Activated CD4-positive, alpha-beta memory T cell treated with anti-CD3 and anti-CD28 coated beads for 36 hours (primary cell): ENCODE measurements around the gene RPS8. TPM values are rescaled to one million over a fixed set of nuclear protein-coding genes. Genes with fewer than 3 reads are reported as not detected.

Experiments
- CTCF ChIA-PET: fragments of 350-600 bp; sonication (Branson Sonifier 250); formaldehyde crosslinking; loops from one replicate; lab custom pipeline; 2021; ENCODE audit warnings: antibody characterized with exemption, inconsistent platforms; lab: Charles Lee
- POLR2A ChIA-PET: fragments of 350-600 bp; sonication (Branson Sonifier 250); formaldehyde crosslinking; loops from one replicate; lab custom pipeline; 2021; ENCODE audit warnings: antibody characterized with exemption; lab: Charles Lee
- DNase-seq: peaks from one replicate; pipeline ENCODE4 v3.0.0-alpha.2; 2020
- H3K27ac Mint-ChIP-seq: one replicate; pipeline ENCODE4 v1.8.0; 2021; ENCODE audit warnings: mixed read lengths
- H3K27me3 Mint-ChIP-seq: one replicate; pipeline ENCODE4 v1.8.0; 2021; ENCODE audit warnings: mixed read lengths
- H3K36me3 Mint-ChIP-seq: one replicate; pipeline ENCODE4 v1.8.0; 2021; ENCODE audit warnings: mixed read lengths
- H3K4me1 Mint-ChIP-seq: one replicate; pipeline ENCODE4 v1.8.0; 2021; ENCODE audit warnings: low read depth, mixed read lengths
- H3K4me3 Mint-ChIP-seq: one replicate; pipeline ENCODE4 v1.8.0; 2021; ENCODE audit warnings: mild to moderate bottlenecking, mixed read lengths
- H3K9me3 Mint-ChIP-seq: one replicate; pipeline ENCODE4 v1.8.0; 2021; ENCODE audit warnings: mixed read lengths
- intact Hi-C: fragments of 100-400 bp; cut with micrococcal nuclease; formaldehyde crosslinking; loops from one replicate; pipeline ENCODE4 v1.15.1; 2023
- total RNA-seq, 2 experiments: library from RNA; stranded (reverse); gene quantifications; one replicate each; pipeline ENCODE4 v1.2.3, GENCODE V29; 2021

Gene RPS8
- total RNA-seq, 2 experiments from 2014 or later = 2,983 to 3,047 TPM

- H3K36me3 Mint-ChIP-seq = peaks cover 65% of the 10 kb centered on the region
- ChIA-PET CTCF (interaction anchor here (1.8 to 2.0 kb wide), 2 partner anchors 19 to 48 kb away, joined by 4 to 6 read pairs; partner anchors contain the start of gene PLK3), POLR2A (interaction anchor here (0.9 to 1.4 kb wide), 4 partner anchors 9 to 59 kb away, joined by 3 to 7 read pairs (median 5); partner anchors contain the start of gene BTBD19)
- H3K9me3 Mint-ChIP-seq = no peaks in the 10 kb centered on the region
- H3K27ac Mint-ChIP-seq = no peak overlapping the region
- H3K4me3 Mint-ChIP-seq = no peak overlapping the region
- intact Hi-C loops = no loop called here
- H3K27me3 Mint-ChIP-seq = no peaks in the 10 kb centered on the region
- DNase-seq = no peak
- H3K4me1 Mint-ChIP-seq = peaks cover 51% of the 10 kb centered on the region
Observed at GRCh38 chr1:44780583-44781121, 5.3 kb downstream of the RPS8 start.

- intact Hi-C loops = loop anchor here (1.0 to 2.0 kb wide), 2 partner anchors 8 to 53 kb away; partner anchors contain the start of genes RNU5D-1 and RPS8
Observed at GRCh38 chr1:44783697-44784093, 8.4 kb downstream of the RPS8 start.

DNA sequence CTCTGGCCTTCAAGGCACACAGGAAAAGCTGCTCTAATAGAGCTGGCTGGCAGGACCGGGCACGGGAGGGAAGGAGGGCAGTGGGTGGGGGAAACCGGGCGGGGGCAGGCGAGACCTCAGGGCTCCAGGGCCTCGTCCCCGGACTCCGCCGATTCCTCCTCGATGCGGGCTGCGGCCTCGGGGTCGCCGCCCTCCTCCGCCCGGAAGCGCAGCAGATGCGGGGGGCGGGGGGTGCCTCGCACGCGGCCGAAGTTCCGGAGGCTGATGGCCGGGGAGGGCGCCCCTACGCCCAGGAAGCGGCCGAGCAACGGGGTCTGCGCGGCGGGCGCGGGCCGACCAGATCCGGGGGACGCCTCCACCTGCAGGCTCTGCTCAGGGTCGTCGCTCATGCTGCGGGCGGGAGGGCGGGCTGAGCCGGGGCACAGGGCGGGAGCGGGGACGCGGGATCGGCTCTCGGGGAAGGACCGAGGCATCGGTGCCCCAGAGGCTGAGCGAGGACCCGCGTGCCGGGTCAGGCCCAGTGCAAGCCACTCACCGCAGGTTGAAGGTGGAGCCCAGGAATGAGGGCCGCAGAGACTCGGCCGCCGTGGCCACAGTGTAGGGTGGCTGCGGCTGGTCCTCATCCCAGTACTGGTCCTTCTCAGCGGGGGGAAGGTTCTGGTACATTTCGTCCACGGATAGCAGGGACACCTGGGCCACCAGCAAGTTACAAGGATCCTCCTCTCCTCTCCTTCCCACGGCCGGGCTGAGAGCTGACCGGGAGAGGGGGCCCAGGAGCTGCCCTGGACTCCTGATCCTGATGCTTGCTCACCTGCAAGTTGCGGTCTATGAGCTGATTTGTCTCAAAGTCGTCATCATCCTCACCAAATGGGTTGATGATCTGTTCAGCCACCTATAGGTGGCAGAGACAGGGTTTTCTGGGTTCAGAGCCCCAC lies 9.0 kb downstream of the RPS8 start:
- peak; percentile 46 for DNase-seq

More at GRCh38 chr1:44783697-44784093, 8.4 kb downstream of the RPS8 start:
- Mint-ChIP-seq H3K27ac (peak overlapping the region; percentile 18), H3K4me1 (peaks cover 44% of the 10 kb centered on the region), H3K27me3 (no peaks in the 10 kb centered on the region), H3K36me3 (peaks cover 35% of the 10 kb centered on the region), H3K9me3 (no peaks in the 10 kb centered on the region), H3K4me3 (peak overlapping the region; percentile 52)
- no peak for DNase-seq
- POLR2A ChIA-PET = interaction anchor here (0.7 to 8.4 kb wide), 12 partner anchors 8 to 227 kb away, joined by 3 to 70 read pairs (median 4); partner anchors contain the start of genes BTBD19, HECTD3, PLK3 and RNU5D-1
- CTCF ChIA-PET = interaction anchor here (0.6 to 5.3 kb wide), 6 partner anchors 8 to 69 kb away, joined by 3 to 32 read pairs (median 4); partner anchors contain the start of genes RNU5D-1 and RPS8

DNA sequence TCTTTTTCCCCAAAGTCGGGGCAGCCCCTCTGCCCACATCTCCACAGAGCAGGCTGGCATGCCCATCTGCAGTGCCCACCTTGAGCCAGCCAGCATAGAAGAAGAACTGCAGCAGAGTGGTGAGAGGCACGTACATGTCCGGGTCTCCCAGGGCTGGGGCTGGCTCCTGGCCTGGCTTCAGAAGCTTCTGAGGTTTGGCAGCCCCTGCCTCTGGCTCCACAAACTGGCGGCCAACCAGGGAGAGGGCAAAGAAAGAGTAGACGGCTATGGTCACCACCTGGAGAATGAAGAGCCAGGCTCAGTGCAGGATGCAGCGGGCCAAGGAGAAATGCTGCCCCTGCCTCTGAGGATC lies 9.7 kb downstream of the RPS8 start:
- Mint-ChIP-seq H3K4me1 (peaks cover 38% of the 10 kb centered on the region), H3K27ac (peak overlapping the region; percentile 49), H3K9me3 (no peaks in the 10 kb centered on the region), H3K4me3 (peak overlapping the region; percentile 64), H3K27me3 (no peaks in the 10 kb centered on the region), H3K36me3 (peaks cover 23% of the 10 kb centered on the region)
- POLR2A ChIA-PET = interaction anchor here (0.7 to 8.4 kb wide), 9 partner anchors 9 to 226 kb away, joined by 3 to 70 read pairs (median 12); partner anchors contain the start of genes BTBD19, HECTD3, PLK3 and RNU5D-1
- CTCF ChIA-PET = interaction anchor here (0.6 to 5.3 kb wide), 8 partner anchors 8 to 227 kb away, joined by 3 to 32 read pairs (median 8); partner anchors contain the start of genes BTBD19, HECTD3, PLK3 and RPS8
- intact Hi-C loops = loop anchor here (2.0 to 5.0 kb wide), 3 partner anchors 37 to 707 kb away; partner anchors contain the start of genes RNU5D-1 and TESK2
- DNase-seq = no peak

More for the DNA sequence above, 9.0 kb downstream of the RPS8 start:
- Mint-ChIP-seq H3K9me3 (no peaks in the 10 kb centered on the region), H3K4me3 (peak overlapping the region; percentile 64), H3K27ac (peak overlapping the region; percentile 49), H3K36me3 (peaks cover 28% of the 10 kb centered on the region), H3K27me3 (no peaks in the 10 kb centered on the region), H3K4me1 (peaks cover 40% of the 10 kb centered on the region)
- CTCF ChIA-PET = interaction anchor here (0.6 to 5.3 kb wide), 8 partner anchors 9 to 63 kb away, joined by 3 to 32 read pairs (median 7); partner anchors contain the start of genes BTBD19, PLK3 and RPS8
- POLR2A ChIA-PET = interaction anchor here (0.7 to 8.4 kb wide), 13 partner anchors 8 to 226 kb away, joined by 3 to 70 read pairs (median 4); partner anchors contain the start of genes BTBD19, HECTD3, PLK3 and RNU5D-1
- intact Hi-C loops = loop anchor here (1.0 to 5.0 kb wide), 4 partner anchors 9 to 708 kb away; partner anchors contain the start of genes RNU5D-1, RPS8 and TESK2

DNA sequence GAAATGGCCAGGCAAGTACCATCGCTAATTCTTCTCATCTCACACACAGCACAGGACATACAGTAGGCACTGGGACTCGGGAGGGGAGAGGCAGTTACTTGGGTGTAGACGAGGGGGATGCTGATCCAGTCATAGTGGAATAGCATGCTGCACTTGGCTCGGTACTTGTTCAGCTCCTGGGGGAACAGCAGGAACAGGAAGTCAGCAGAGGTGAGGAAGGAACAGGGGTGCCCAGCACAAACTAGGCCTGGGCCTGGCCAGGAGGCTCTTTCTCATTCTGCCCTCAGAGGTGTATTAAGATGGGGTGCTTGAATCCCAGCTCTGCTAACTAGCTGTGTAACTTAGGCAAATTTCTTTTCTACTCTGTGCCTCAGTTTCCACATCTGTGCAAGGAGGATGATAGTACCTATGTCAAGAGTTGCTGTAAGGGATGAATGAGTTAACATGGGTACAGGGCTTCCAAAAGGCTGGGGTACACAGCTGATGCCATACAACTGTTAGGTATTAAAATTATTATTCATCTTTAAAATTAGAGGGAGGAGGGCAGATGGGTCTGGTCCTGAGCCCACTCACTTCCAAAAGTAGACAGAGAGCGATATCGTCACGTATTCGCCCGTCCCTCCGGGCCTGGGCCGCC lies 10.3 kb downstream of the RPS8 start:
- intact Hi-C loops = loop anchor here (2.0 to 5.0 kb wide), 3 partner anchors 37 to 707 kb away; partner anchors contain the start of genes RNU5D-1 and TESK2
- no peaks in the 10 kb centered on the region for H3K27me3 Mint-ChIP-seq
- CTCF ChIA-PET = interaction anchor here (0.8 to 5.3 kb wide), 9 partner anchors 10 to 706 kb away, joined by 4 to 32 read pairs (median 7); partner anchors contain the start of genes BTBD19, HECTD3, PLK3 and RPS8
- POLR2A ChIA-PET = interaction anchor here (0.8 to 8.4 kb wide), 7 partner anchors 10 to 225 kb away, joined by 3 to 70 read pairs (median 7); partner anchors contain the start of genes HECTD3, RNU5D-1 and RPS8
- H3K4me1 Mint-ChIP-seq = peaks cover 33% of the 10 kb centered on the region
- H3K9me3 Mint-ChIP-seq = no peaks in the 10 kb centered on the region
- H3K36me3 Mint-ChIP-seq = peaks cover 17% of the 10 kb centered on the region
- peak overlapping the region; percentile 73 for H3K4me3 Mint-ChIP-seq
- peak overlapping the region; percentile 47 for H3K27ac Mint-ChIP-seq
- no peak for DNase-seq

DNA sequence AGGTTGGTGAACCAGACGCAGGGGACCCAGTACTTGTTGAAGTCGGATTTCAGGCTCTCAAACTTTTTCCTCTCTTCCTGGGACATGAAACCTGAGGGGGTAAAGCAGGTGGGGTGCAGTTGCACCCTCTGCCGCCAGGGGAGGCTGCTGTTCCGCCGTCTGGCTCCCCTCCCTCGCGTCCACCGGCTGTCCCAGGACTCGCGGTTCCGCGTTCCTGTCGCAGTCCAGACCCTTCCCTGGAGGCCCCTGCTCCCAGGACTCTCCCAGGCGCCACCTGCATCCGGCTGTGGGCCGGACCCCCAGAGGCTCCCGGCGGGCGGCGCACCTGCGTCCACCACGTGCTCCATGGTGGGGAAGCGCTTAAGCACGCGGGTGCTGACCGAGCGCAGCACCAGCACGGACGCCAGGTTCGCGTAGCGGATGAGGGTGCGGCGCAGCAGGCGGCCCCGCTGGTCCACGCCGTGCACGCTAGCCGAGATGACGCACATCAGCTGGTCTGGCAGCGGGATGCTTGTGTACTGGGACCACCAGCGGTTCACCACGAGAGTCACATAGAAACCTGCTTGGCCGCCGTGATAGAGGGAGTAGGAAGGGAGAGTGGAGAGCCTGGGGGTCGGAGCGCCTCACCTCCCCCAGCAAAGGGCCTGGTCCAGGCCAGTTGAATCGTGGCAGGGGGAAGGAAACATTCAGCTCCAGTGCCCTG lies 10.9 kb downstream of the RPS8 start:
- Mint-ChIP-seq H3K27me3 (no peaks in the 10 kb centered on the region), H3K36me3 (peaks cover 11% of the 10 kb centered on the region), H3K4me1 (peaks cover 31% of the 10 kb centered on the region), H3K9me3 (no peaks in the 10 kb centered on the region), H3K4me3 (peak overlapping the region; percentile 73), H3K27ac (peak overlapping the region; percentile 31)
- POLR2A ChIA-PET = interaction anchor here (1.3 to 8.4 kb wide), 7 partner anchors 10 to 65 kb away, joined by 3 to 70 read pairs (median 13); partner anchors contain the start of genes PLK3, RNU5D-1 and RPS8
- intact Hi-C loops = loop anchor here (5.0 kb wide), 2 partner anchors 36 to 706 kb away; partner anchors contain the start of gene TESK2
- CTCF ChIA-PET = interaction anchor here (0.6 to 5.3 kb wide), 14 partner anchors 10 to 705 kb away, joined by 3 to 32 read pairs (median 5); partner anchors contain the start of genes BTBD19, HECTD3, PLK3 and RPS8
- DNase-seq = peak; percentile 83

GRCh38 chr1:44786841-44787426 lies 11.6 kb downstream of the RPS8 start:
- DNase-seq = no peak
- CTCF ChIA-PET = interaction anchor here (0.6 to 5.3 kb wide), 11 partner anchors 10 to 225 kb away, joined by 3 to 32 read pairs (median 5); partner anchors contain the start of genes BTBD19, HECTD3, PLK3 and RPS8
- peaks cover 31% of the 10 kb centered on the region for H3K4me1 Mint-ChIP-seq
- intact Hi-C loops = loop anchor here (5.0 kb wide), 2 partner anchors 35 to 705 kb away; partner anchors contain the start of gene TESK2
- peaks cover 6% of the 10 kb centered on the region for H3K36me3 Mint-ChIP-seq
- no peaks in the 10 kb centered on the region for H3K9me3 Mint-ChIP-seq
- peak overlapping the region; percentile 31 for H3K27ac Mint-ChIP-seq
- no peaks in the 10 kb centered on the region for H3K27me3 Mint-ChIP-seq
- H3K4me3 Mint-ChIP-seq = peak overlapping the region; percentile 73
- POLR2A ChIA-PET = interaction anchor here (1.3 to 8.4 kb wide), 5 partner anchors 11 to 65 kb away, joined by 7 to 70 read pairs (median 13); partner anchors contain the start of genes PLK3, RNU5D-1 and RPS8

DNA sequence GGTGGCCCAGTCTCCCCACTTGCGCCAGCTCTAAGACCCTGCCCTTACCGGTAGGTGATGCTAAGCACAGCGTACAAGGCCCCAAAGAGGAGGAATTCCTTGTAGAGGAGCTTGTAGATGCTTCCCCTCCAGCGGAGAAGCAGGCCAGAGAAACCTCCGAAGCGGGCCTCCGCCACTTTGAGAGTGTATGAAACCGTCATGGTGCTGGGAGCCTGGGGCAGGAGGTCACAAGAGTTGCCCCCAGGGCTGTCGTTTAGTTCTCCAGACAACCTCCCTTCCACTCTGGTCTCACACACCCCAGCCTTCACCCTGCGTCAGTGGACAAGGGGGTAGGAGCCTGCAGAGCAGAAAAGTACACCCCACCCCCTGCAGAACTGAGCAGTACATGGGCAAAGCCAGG lies 12.2 kb downstream of the RPS8 start:
- H3K4me1 Mint-ChIP-seq = peaks cover 31% of the 10 kb centered on the region
- no peak for DNase-seq
- no peak overlapping the region for H3K27ac Mint-ChIP-seq
- H3K9me3 Mint-ChIP-seq = no peaks in the 10 kb centered on the region
- ChIA-PET POLR2A (interaction anchor here (1.0 to 8.4 kb wide), 6 partner anchors 11 to 66 kb away, joined by 3 to 70 read pairs (median 12); partner anchors contain the start of genes PLK3, RNU5D-1 and RPS8), CTCF (interaction anchor here (0.9 to 5.3 kb wide), 7 partner anchors 9 to 58 kb away, joined by 3 to 32 read pairs (median 6); partner anchors contain the start of genes BTBD19, PLK3 and RPS8)
- no peaks in the 10 kb centered on the region for H3K27me3 Mint-ChIP-seq
- intact Hi-C loops = loop anchor here (5.0 kb wide), 2 partner anchors 35 to 705 kb away; partner anchors contain the start of gene TESK2
- H3K4me3 Mint-ChIP-seq = no peak overlapping the region
- H3K36me3 Mint-ChIP-seq = peaks cover 2% of the 10 kb centered on the region

DNA sequence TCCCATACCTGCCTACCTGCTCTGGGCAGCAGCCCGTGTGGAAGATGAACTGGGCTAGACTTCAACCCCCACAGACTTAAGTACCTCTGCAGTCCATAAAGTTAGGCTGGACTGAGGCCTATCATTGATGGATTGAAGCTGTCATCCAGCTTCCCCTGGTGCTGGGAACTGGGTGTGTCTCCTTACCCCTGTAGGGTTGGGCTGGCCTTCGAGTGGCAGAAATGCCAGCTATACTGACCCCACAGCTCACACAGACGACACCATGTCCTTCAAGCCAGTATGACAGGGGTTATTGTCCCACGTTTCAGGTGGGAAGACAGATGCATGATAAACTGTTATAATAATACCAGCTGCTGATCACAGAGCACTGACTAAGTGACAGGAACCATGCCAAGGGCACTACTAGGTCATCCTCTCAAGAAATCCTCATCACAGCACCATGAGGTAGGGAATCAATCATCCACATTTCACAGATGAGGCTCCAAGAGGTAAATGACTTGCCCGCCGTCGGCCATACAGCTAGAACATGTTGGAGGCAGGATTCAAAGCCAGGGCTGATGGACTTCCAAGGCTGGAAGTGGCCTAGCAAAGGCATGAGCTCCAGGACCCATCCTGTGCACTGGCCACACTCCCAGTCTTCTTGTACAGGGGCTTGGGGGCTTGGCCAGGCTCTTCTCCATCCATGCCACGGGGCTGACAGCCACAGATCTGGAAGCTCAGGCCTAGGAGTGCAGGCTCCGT lies 12.9 kb downstream of the RPS8 start, which contains the start of gene BEST4:
TSS of gene BEST4 (minus strand) at position 51 of the 741 bp plus-strand sequence. CDS start 465 bp downstream, outside the sequence.
- H3K27ac Mint-ChIP-seq = no peak within 1 kb of the TSS
- no peaks in the 10 kb centered on the region for H3K27me3 Mint-ChIP-seq
- H3K9me3 Mint-ChIP-seq = no peaks in the 10 kb centered on the region
- intact Hi-C loops = loop anchor here (5.0 kb wide), 2 partner anchors 34 to 704 kb away; partner anchors contain the start of gene TESK2
- peaks cover 29% of the 10 kb centered on the region for H3K4me1 Mint-ChIP-seq
- ChIA-PET POLR2A (interaction anchor here (1.0 to 8.4 kb wide), 4 partner anchors 12 to 67 kb away, joined by 3 to 70 read pairs (median 12); partner anchors contain the start of gene RPS8), CTCF (interaction anchor here (1.1 to 5.3 kb wide), 6 partner anchors 8 to 59 kb away, joined by 4 to 32 read pairs (median 8); partner anchors contain the start of genes BTBD19, PLK3 and RPS8)
- DNase-seq = no peak
- no peak within 1 kb of the TSS for H3K4me3 Mint-ChIP-seq
- no peaks in the 10 kb centered on the region for H3K36me3 Mint-ChIP-seq
